SK-N-SH (cell line): ENCODE measurements around the gene OCA2.

Experiments used
- CHD2 ChIP-seq: fragments of 150-350 bp; IDR thresholded peaks from 2 replicates; pipeline ENCODE4 v1.6.1; 2018; ENCODE audit warnings: low read length; ENCODE audit not compliant: partially characterized antibody
- EZH2phosphoT487 ChIP-seq: fragments of 200-600 bp; sonication (generic); IDR thresholded peaks from 2 replicates; pipeline ENCODE4 v1.6.1; 2017; ENCODE audit warnings: low read depth, mixed run types, mild to moderate bottlenecking, antibody characterized with exemption, moderate library complexity, borderline replicate concordance
- POLR2AphosphoS5 ChIP-seq: IDR thresholded peaks from 2 replicates; pipeline ENCODE4 v1.6.1; 2012; ENCODE audit warnings: low read depth, low read length
- RXRA ChIP-seq: IDR thresholded peaks from 2 replicates; pipeline ENCODE4 v1.4.0; 2012; ENCODE audit warnings: low read depth, mild to moderate bottlenecking, borderline replicate concordance
- SIN3A ChIP-seq: IDR thresholded peaks from 2 replicates; pipeline ENCODE4 v1.6.1; 2012; ENCODE audit warnings: low read depth, mild to moderate bottlenecking, low read length, moderate library complexity, borderline replicate concordance
- SMC3 ChIP-seq: IDR thresholded peaks from 2 replicates; pipeline ENCODE4 v1.6.1; 2012; ENCODE audit warnings: low read depth, low read length, improper control_type of control experiment
- YY1 ChIP-seq: IDR thresholded peaks from 2 replicates; pipeline ENCODE4 v1.4.0; 2012; ENCODE audit warnings: low read depth, mild to moderate bottlenecking
- TF ChIP-seq, protein P1 (sequence below): fragments of 200-600 bp; sonication (generic); IDR thresholded peaks from 2 replicates; pipeline ENCODE4 v1.6.1; 2017; ENCODE audit warnings: antibody characterized with exemption, mild to moderate bottlenecking, moderate library complexity
- TF ChIP-seq, protein P2 (sequence below): fragments of 150-350 bp; IDR thresholded peaks from 2 replicates; pipeline ENCODE4 v1.6.1; 2017; ENCODE audit warnings: antibody characterized with exemption, low read length, low read depth, borderline replicate concordance
- TF ChIP-seq, protein P3 (sequence below): IDR thresholded peaks from 2 replicates; pipeline ENCODE4 v1.4.0; 2012; ENCODE audit warnings: low read depth, borderline replicate concordance

DNA sequence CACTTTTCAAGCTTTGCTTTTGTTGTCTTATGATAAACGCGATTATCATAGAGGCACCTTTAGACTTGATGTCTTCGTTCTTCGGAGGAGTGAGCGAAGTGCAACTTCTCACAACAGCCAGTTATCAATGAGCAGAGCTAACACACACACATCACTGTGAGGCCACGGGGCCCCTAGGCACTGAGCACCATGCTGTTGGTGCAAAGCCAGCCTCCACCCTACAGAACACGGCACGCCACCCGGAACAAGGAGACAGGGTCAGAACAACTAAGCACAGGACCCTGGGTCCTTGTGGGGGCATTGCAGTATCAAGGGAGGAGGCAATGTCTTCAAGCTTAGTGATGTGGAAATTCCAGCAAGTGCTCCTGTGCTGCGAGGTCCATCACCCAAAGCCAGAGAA, 244.5 kb downstream of the OCA2 start:
- TF ChIP-seq, protein P1, sequence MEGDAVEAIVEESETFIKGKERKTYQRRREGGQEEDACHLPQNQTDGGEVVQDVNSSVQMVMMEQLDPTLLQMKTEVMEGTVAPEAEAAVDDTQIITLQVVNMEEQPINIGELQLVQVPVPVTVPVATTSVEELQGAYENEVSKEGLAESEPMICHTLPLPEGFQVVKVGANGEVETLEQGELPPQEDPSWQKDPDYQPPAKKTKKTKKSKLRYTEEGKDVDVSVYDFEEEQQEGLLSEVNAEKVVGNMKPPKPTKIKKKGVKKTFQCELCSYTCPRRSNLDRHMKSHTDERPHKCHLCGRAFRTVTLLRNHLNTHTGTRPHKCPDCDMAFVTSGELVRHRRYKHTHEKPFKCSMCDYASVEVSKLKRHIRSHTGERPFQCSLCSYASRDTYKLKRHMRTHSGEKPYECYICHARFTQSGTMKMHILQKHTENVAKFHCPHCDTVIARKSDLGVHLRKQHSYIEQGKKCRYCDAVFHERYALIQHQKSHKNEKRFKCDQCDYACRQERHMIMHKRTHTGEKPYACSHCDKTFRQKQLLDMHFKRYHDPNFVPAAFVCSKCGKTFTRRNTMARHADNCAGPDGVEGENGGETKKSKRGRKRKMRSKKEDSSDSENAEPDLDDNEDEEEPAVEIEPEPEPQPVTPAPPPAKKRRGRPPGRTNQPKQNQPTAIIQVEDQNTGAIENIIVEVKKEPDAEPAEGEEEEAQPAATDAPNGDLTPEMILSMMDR: no peak
- TF ChIP-seq CHD2 (no peak), EZH2phosphoT487 (no peak), YY1 (no peak), SMC3 (no peak), RXRA (no peak), POLR2AphosphoS5 (no peak), SIN3A (no peak)
- TF ChIP-seq, protein P2, sequence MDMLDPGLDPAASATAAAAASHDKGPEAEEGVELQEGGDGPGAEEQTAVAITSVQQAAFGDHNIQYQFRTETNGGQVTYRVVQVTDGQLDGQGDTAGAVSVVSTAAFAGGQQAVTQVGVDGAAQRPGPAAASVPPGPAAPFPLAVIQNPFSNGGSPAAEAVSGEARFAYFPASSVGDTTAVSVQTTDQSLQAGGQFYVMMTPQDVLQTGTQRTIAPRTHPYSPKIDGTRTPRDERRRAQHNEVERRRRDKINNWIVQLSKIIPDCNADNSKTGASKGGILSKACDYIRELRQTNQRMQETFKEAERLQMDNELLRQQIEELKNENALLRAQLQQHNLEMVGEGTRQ: no peak
- TF ChIP-seq, protein P3, sequence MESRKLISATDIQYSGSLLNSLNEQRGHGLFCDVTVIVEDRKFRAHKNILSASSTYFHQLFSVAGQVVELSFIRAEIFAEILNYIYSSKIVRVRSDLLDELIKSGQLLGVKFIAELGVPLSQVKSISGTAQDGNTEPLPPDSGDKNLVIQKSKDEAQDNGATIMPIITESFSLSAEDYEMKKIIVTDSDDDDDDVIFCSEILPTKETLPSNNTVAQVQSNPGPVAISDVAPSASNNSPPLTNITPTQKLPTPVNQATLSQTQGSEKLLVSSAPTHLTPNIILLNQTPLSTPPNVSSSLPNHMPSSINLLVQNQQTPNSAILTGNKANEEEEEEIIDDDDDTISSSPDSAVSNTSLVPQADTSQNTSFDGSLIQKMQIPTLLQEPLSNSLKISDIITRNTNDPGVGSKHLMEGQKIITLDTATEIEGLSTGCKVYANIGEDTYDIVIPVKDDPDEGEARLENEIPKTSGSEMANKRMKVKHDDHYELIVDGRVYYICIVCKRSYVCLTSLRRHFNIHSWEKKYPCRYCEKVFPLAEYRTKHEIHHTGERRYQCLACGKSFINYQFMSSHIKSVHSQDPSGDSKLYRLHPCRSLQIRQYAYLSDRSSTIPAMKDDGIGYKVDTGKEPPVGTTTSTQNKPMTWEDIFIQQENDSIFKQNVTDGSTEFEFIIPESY: no peak
